Measurements from ENCODE around the gene MPC1L. TPM values are rescaled to one million over a fixed set of nuclear protein-coding genes. Genes with fewer than 3 reads are reported as not detected.

Gene MPC1L
- total and polyA plus RNA-seq, 5 donors from 2014 or later = 0.42 TPM; not detected in 4

GRCh38 chrX:40607381-40607780 is 15.8 kb upstream of the MPC1L start:
- H3K4me1 ChIP-seq (ENCODE audit: control insufficient read depth, insufficient read depth, low read length, poor library complexity, severe bottlenecking) = no peaks in the 10 kb centered on the region
- H3K4me3 Mint-ChIP-seq = no peak overlapping the region
- H3K27me3 Mint-ChIP-seq = no peaks in the 10 kb centered on the region

GRCh38 chrX:40612511-40612910 is 10.7 kb upstream of the MPC1L start:
- H3K4me1 Mint-ChIP-seq = no peaks in the 10 kb centered on the region
- DNase-seq = no peak
- H3K27me3 Mint-ChIP-seq = no peaks in the 10 kb centered on the region
- no peaks in the 10 kb centered on the region for H3K9me3 Mint-ChIP-seq
- Histone ChIP-seq H3K9me3 (ENCODE audit: control insufficient read depth in 2 of 2, low read length in 2 of 2) (no peaks in the 10 kb centered on the region), H3K36me3 (ENCODE audit: control insufficient read depth, insufficient read depth, low read length) (no peaks in the 10 kb centered on the region), H3K4me1 (ENCODE audit: control insufficient read depth, insufficient read depth, low read length, poor library complexity, severe bottlenecking) (no peaks in the 10 kb centered on the region), H3K27me3 (ENCODE audit: control insufficient read depth, insufficient read depth, low read length) (no peaks in the 10 kb centered on the region), H3K27ac (ENCODE audit: insufficient read depth, low read length, poor library complexity, severe bottlenecking) (no peak overlapping the region), H3K4me3 (ENCODE audit: low read depth, low read length) (no peak overlapping the region)
- H3K36me3 Mint-ChIP-seq = no peaks in the 10 kb centered on the region
- no peak for ATAC-seq (ENCODE audit: low read depth in 2 of 2)
- H3K27ac Mint-ChIP-seq = no peak overlapping the region
- H3K4me3 Mint-ChIP-seq = no peak overlapping the region

More at GRCh38 chrX:40607381-40607780, 15.8 kb upstream of the MPC1L start:
- Histone ChIP-seq H3K36me3 (ENCODE audit: control insufficient read depth, insufficient read depth, low read length) (peaks cover 11% of the 10 kb centered on the region), H3K9me3 (ENCODE audit: control insufficient read depth in 2 of 2, low read length in 2 of 2) (no peaks in the 10 kb centered on the region), H3K27me3 (ENCODE audit: control insufficient read depth, insufficient read depth, low read length) (no peaks in the 10 kb centered on the region), H3K27ac (ENCODE audit: insufficient read depth, low read length, poor library complexity, severe bottlenecking) (no peak overlapping the region), H3K4me3 (ENCODE audit: low read depth, low read length) (no peak overlapping the region)
- Mint-ChIP-seq H3K36me3 (peaks cover 14% of the 10 kb centered on the region), H3K4me1 (no peaks in the 10 kb centered on the region), H3K9me3 (peaks cover 0 to 1% (median 0%) of the 10 kb centered on the region in 7 donors), H3K27ac (no peak overlapping the region)
- DNase-seq (no peak), ATAC-seq (ENCODE audit: low read depth in 2 of 2) (no peak)

GRCh38 chrX:40615976-40616375 is 7.3 kb upstream of the MPC1L start:
- Histone ChIP-seq H3K27me3 (ENCODE audit: control insufficient read depth, insufficient read depth, low read length) (no peaks in the 10 kb centered on the region), H3K4me1 (ENCODE audit: control insufficient read depth, insufficient read depth, low read length, poor library complexity, severe bottlenecking) (no peaks in the 10 kb centered on the region), H3K27ac (ENCODE audit: insufficient read depth, low read length, poor library complexity, severe bottlenecking) (no peak overlapping the region), H3K9me3 (ENCODE audit: control insufficient read depth in 2 of 2, low read length in 2 of 2) (no peaks in the 10 kb centered on the region), H3K36me3 (ENCODE audit: control insufficient read depth, insufficient read depth, low read length) (no peaks in the 10 kb centered on the region), H3K4me3 (ENCODE audit: low read depth, low read length) (no peak overlapping the region)
- H3K4me1 Mint-ChIP-seq = no peaks in the 10 kb centered on the region
- ATAC-seq (ENCODE audit: low read depth in 2 of 2) (no peak), DNase-seq (no peak)
- H3K4me3 Mint-ChIP-seq = no peak overlapping the region
- H3K36me3 Mint-ChIP-seq = no peaks in the 10 kb centered on the region
- no peaks in the 10 kb centered on the region for H3K27me3 Mint-ChIP-seq
- H3K27ac Mint-ChIP-seq = no peak overlapping the region
- H3K9me3 Mint-ChIP-seq = peaks cover 0 to 1% (median 0%) of the 10 kb centered on the region in 7 donors

GRCh38 chrX:40617566-40617965 is 5.7 kb upstream of the MPC1L start:
- no peaks in the 10 kb centered on the region for H3K27me3 ChIP-seq (ENCODE audit: control insufficient read depth, insufficient read depth, low read length)
- no peaks in the 10 kb centered on the region for H3K9me3 ChIP-seq (ENCODE audit: control insufficient read depth in 2 of 2, low read length in 2 of 2)
- H3K36me3 ChIP-seq (ENCODE audit: control insufficient read depth, insufficient read depth, low read length) = no peaks in the 10 kb centered on the region
- Mint-ChIP-seq H3K4me3 (no peak overlapping the region), H3K27ac (no peak overlapping the region), H3K27me3 (no peaks in the 10 kb centered on the region), H3K4me1 (no peaks in the 10 kb centered on the region), H3K36me3 (no peaks in the 10 kb centered on the region), H3K9me3 (peaks cover 0 to 1% (median 0%) of the 10 kb centered on the region in 7 donors)
- H3K4me3 ChIP-seq (ENCODE audit: low read depth, low read length) = no peak overlapping the region
- H3K4me1 ChIP-seq (ENCODE audit: control insufficient read depth, insufficient read depth, low read length, poor library complexity, severe bottlenecking) = no peaks in the 10 kb centered on the region
- DNase-seq (no peak), ATAC-seq (ENCODE audit: low read depth in 2 of 2) (no peak)
- no peak overlapping the region for H3K27ac ChIP-seq (ENCODE audit: insufficient read depth, low read length, poor library complexity, severe bottlenecking)

- Histone ChIP-seq H3K27me3 (ENCODE audit: control insufficient read depth, insufficient read depth, low read length) (no peaks in the 10 kb centered on the region), H3K36me3 (ENCODE audit: control insufficient read depth, insufficient read depth, low read length) (peaks cover 4% of the 10 kb centered on the region), H3K4me3 (ENCODE audit: low read depth, low read length) (no peak overlapping the region), H3K27ac (ENCODE audit: insufficient read depth, low read length, poor library complexity, severe bottlenecking) (no peak overlapping the region), H3K9me3 (ENCODE audit: control insufficient read depth in 2 of 2, low read length in 2 of 2) (no peaks in the 10 kb centered on the region), H3K4me1 (ENCODE audit: control insufficient read depth, insufficient read depth, low read length, poor library complexity, severe bottlenecking) (no peaks in the 10 kb centered on the region)
- Mint-ChIP-seq H3K4me1 (no peaks in the 10 kb centered on the region), H3K36me3 (peaks cover 11% of the 10 kb centered on the region), H3K4me3 (no peak overlapping the region), H3K27ac (no peak overlapping the region), H3K27me3 (no peaks in the 10 kb centered on the region), H3K9me3 (peaks cover 0 to 2% (median 0%) of the 10 kb centered on the region in 7 donors)
- no peak for ATAC-seq (ENCODE audit: low read depth in 2 of 2)
- DNase-seq = no peak
Measured at GRCh38 chrX:40622479-40623138, 619 bp upstream of the MPC1L start.

- Histone ChIP-seq H3K4me1 (ENCODE audit: control insufficient read depth, insufficient read depth, low read length, poor library complexity, severe bottlenecking) (no peaks in the 10 kb centered on the region), H3K36me3 (ENCODE audit: control insufficient read depth, insufficient read depth, low read length) (peaks cover 11% of the 10 kb centered on the region), H3K27ac (ENCODE audit: insufficient read depth, low read length, poor library complexity, severe bottlenecking) (no peak overlapping the region), H3K9me3 (ENCODE audit: control insufficient read depth in 2 of 2, low read length in 2 of 2) (no peaks in the 10 kb centered on the region), H3K27me3 (ENCODE audit: control insufficient read depth, insufficient read depth, low read length) (no peaks in the 10 kb centered on the region), H3K4me3 (ENCODE audit: low read depth, low read length) (no peak overlapping the region)
- H3K27me3 Mint-ChIP-seq = no peaks in the 10 kb centered on the region
- H3K27ac Mint-ChIP-seq = no peak overlapping the region
- no peaks in the 10 kb centered on the region for H3K4me1 Mint-ChIP-seq
- H3K36me3 Mint-ChIP-seq = peaks cover 21% of the 10 kb centered on the region
- peaks cover 0 to 2% (median 0%) of the 10 kb centered on the region in 7 donors for H3K9me3 Mint-ChIP-seq
- ATAC-seq (ENCODE audit: low read depth in 2 of 2) (no peak), DNase-seq (no peak)
- no peak overlapping the region for H3K4me3 Mint-ChIP-seq
Measured at GRCh38 chrX:40623665-40624064, 437 bp downstream of the MPC1L start.

GRCh38 chrX:40625294-40625693 is 2.1 kb downstream of the MPC1L start:
- H3K4me3 Mint-ChIP-seq = no peak overlapping the region
- no peak for DNase-seq
- no peaks in the 10 kb centered on the region for H3K4me1 Mint-ChIP-seq
- H3K4me1 ChIP-seq (ENCODE audit: control insufficient read depth, insufficient read depth, low read length, poor library complexity, severe bottlenecking) = no peaks in the 10 kb centered on the region
- H3K9me3 ChIP-seq (ENCODE audit: control insufficient read depth in 2 of 2, low read length in 2 of 2) = no peaks in the 10 kb centered on the region
- H3K27ac ChIP-seq (ENCODE audit: insufficient read depth, low read length, poor library complexity, severe bottlenecking) = no peak overlapping the region
- H3K36me3 Mint-ChIP-seq = peaks cover 23% of the 10 kb centered on the region
- H3K27me3 ChIP-seq (ENCODE audit: control insufficient read depth, insufficient read depth, low read length) = no peaks in the 10 kb centered on the region
- no peak overlapping the region for H3K4me3 ChIP-seq (ENCODE audit: low read depth, low read length)
- H3K36me3 ChIP-seq (ENCODE audit: control insufficient read depth, insufficient read depth, low read length) = peaks cover 22% of the 10 kb centered on the region
- no peak for ATAC-seq (ENCODE audit: low read depth in 2 of 2)
- H3K27ac Mint-ChIP-seq = no peak overlapping the region
- peaks cover 0 to 2% (median 0%) of the 10 kb centered on the region in 7 donors for H3K9me3 Mint-ChIP-seq
- H3K27me3 Mint-ChIP-seq = no peaks in the 10 kb centered on the region

- no peaks in the 10 kb centered on the region for H3K27me3 Mint-ChIP-seq
- no peak overlapping the region for H3K4me3 ChIP-seq (ENCODE audit: low read depth, low read length)
- H3K4me1 Mint-ChIP-seq = peaks cover 0 to 6% (median 3%) of the 10 kb centered on the region in 4 donors
- no peaks in the 10 kb centered on the region for H3K27me3 ChIP-seq (ENCODE audit: control insufficient read depth, insufficient read depth, low read length)
- H3K9me3 Mint-ChIP-seq = peaks cover 0 to 1% (median 0%) of the 10 kb centered on the region in 7 donors
- no peaks in the 10 kb centered on the region for H3K4me1 ChIP-seq (ENCODE audit: control insufficient read depth, insufficient read depth, low read length, poor library complexity, severe bottlenecking)
- H3K4me3 Mint-ChIP-seq = no peak overlapping the region
- H3K36me3 ChIP-seq (ENCODE audit: control insufficient read depth, insufficient read depth, low read length) = peaks cover 45% of the 10 kb centered on the region
- DNase-seq (no peak), ATAC-seq (ENCODE audit: low read depth in 2 of 2) (no peak)
- H3K36me3 Mint-ChIP-seq = peaks cover 42% of the 10 kb centered on the region
- H3K9me3 ChIP-seq (ENCODE audit: control insufficient read depth in 2 of 2, low read length in 2 of 2) = no peaks in the 10 kb centered on the region
- H3K27ac Mint-ChIP-seq = no peak overlapping the region
- H3K27ac ChIP-seq (ENCODE audit: insufficient read depth, low read length, poor library complexity, severe bottlenecking) = no peak overlapping the region
Measured at GRCh38 chrX:40628506-40628905, 5.3 kb downstream of the MPC1L start.

All from CD4-positive, CD25-positive, alpha-beta regulatory T cell (primary cell).